ENCODE data around the gene WDFY3.

The WDFY3 gene

GRCh38 chr4:84932462-84932861, 34.0 kb downstream of the WDFY3 start:
- no peak for TF ChIP-seq CTCF (conservative IDR thresholded peaks at IDR 0.05)
- no peak overlapping the region for H3K27ac ChIP-seq

GRCh38 chr4:84931961-84932360, 34.5 kb downstream of the WDFY3 start:
- H3K27ac ChIP-seq: no peak overlapping the region
- no peak for TF ChIP-seq CTCF (conservative IDR thresholded peaks at IDR 0.05)

- no peak overlapping the region for H3K27ac ChIP-seq
- TF ChIP-seq CTCF (conservative IDR thresholded peaks at IDR 0.05): no peak
Observed at GRCh38 chr4:84931274-84931673, 35.2 kb downstream of the WDFY3 start.

GRCh38 chr4:84928089-84928488, 38.4 kb downstream of the WDFY3 start:
- no peak overlapping the region for H3K27ac ChIP-seq
- TF ChIP-seq CTCF (conservative IDR thresholded peaks at IDR 0.05): no peak

- H3K27ac ChIP-seq: no peak overlapping the region
- TF ChIP-seq CTCF (conservative IDR thresholded peaks at IDR 0.05): no peak
Observed at GRCh38 chr4:84927428-84927827, 39.1 kb downstream of the WDFY3 start.

- TF ChIP-seq CTCF (conservative IDR thresholded peaks at IDR 0.05): no peak
Observed at GRCh38 chr4:84925558-84925957, 40.9 kb downstream of the WDFY3 start.

GRCh38 chr4:84924434-84924833, 42.1 kb downstream of the WDFY3 start:
- no peak for TF ChIP-seq CTCF (conservative IDR thresholded peaks at IDR 0.05)
- H3K27ac ChIP-seq: peak overlapping the region; percentile 10

More at GRCh38 chr4:84925558-84925957, 40.9 kb downstream of the WDFY3 start:
- no peak overlapping the region; the same call in 1 of the 2 replicates for H3K27ac ChIP-seq

- no peak for TF ChIP-seq CTCF (conservative IDR thresholded peaks at IDR 0.05)
- no peak overlapping the region for H3K27ac ChIP-seq
Observed at GRCh38 chr4:84920617-84921016, 45.9 kb downstream of the WDFY3 start.
